ENCODE results near the gene LIN7C. TPM values are rescaled to one million over a fixed set of nuclear protein-coding genes. Genes with fewer than 3 reads are reported as not detected.

Gene LIN7C
- total RNA-seq, 1 experiment from 2014 or later: 39.8 TPM

- CTCF ChIA-PET: interaction anchor here (0.7 kb wide), 2 partner anchors 263 to 804 kb away, joined by 4 to 5 read pairs; no protein-coding TSS in a partner anchor
- Histone ChIP-seq H3K4me3 (ENCODE audit: low read depth, low read length) (no peak overlapping the region), H3K27me3 (replicated peaks; ENCODE audit: control insufficient read depth, insufficient read depth, low read length) (no peaks in the 10 kb centered on the region), H3K9me3 (no peaks in the 10 kb centered on the region), H3K36me3 (ENCODE audit: control insufficient read depth, insufficient read depth, low read length) (no peaks in the 10 kb centered on the region; the same call in 1 of the 2 replicates), H3K4me1 (peaks cover 54% of the 10 kb centered on the region)
- intact Hi-C loops (cut with micrococcal nuclease; ENCODE audit: unreplicated experiment): no loop called here
- Mint-ChIP-seq H3K9me3 (ENCODE audit: unreplicated experiment) (no peaks in the 10 kb centered on the region), H3K4me3 (ENCODE audit: unreplicated experiment) (no peak overlapping the region), H3K4me1 (ENCODE audit: low read depth, unreplicated experiment) (peaks cover 22% of the 10 kb centered on the region), H3K27ac (ENCODE audit: unreplicated experiment) (peak overlapping the region; percentile 7), H3K27me3 (ENCODE audit: insufficient read depth, unreplicated experiment) (no peaks in the 10 kb centered on the region), H3K36me3 (ENCODE audit: insufficient read depth, unreplicated experiment) (peaks cover 7% of the 10 kb centered on the region)
- POLR2A ChIA-PET: no interaction called here
- TF ChIP-seq CTCF (IDR thresholded peaks at IDR 0.05; ENCODE audit: insufficient read depth in 1 of 2, low read depth in 1 of 2, low read length in 1 of 2, severe bottlenecking in 1 of 2, unreplicated experiment in 1 of 2): no peak
- BruUV-seq (replicated peaks): no TSS peak
- no peak for DNase-seq
Measured at GRCh38 chr11:27468209-27468994, 38.2 kb downstream of the LIN7C start.

- Histone ChIP-seq H3K9me3 (no peaks in the 10 kb centered on the region), H3K36me3 (ENCODE audit: control insufficient read depth, insufficient read depth, low read length) (no peaks in the 10 kb centered on the region; the same call in none of the 2 replicates), H3K4me1 (peaks cover 51% of the 10 kb centered on the region), H3K27me3 (replicated peaks; ENCODE audit: control insufficient read depth, insufficient read depth, low read length) (no peaks in the 10 kb centered on the region), H3K4me3 (ENCODE audit: low read depth, low read length) (no peak overlapping the region)
- Mint-ChIP-seq H3K4me3 (ENCODE audit: unreplicated experiment) (no peak overlapping the region), H3K9me3 (ENCODE audit: unreplicated experiment) (no peaks in the 10 kb centered on the region), H3K36me3 (ENCODE audit: insufficient read depth, unreplicated experiment) (peaks cover 1% of the 10 kb centered on the region), H3K27ac (ENCODE audit: unreplicated experiment) (no peak overlapping the region), H3K4me1 (ENCODE audit: low read depth, unreplicated experiment) (peaks cover 29% of the 10 kb centered on the region), H3K27me3 (ENCODE audit: insufficient read depth, unreplicated experiment) (no peaks in the 10 kb centered on the region)
- DNase-seq: no peak
- ChIA-PET POLR2A (no interaction called here), CTCF (no interaction called here)
- no TSS peak for BruUV-seq (replicated peaks)
- TF ChIP-seq CTCF (IDR thresholded peaks at IDR 0.05; ENCODE audit: insufficient read depth in 1 of 2, low read depth in 1 of 2, low read length in 1 of 2, severe bottlenecking in 1 of 2, unreplicated experiment in 1 of 2): no peak
- intact Hi-C loops (cut with micrococcal nuclease; ENCODE audit: unreplicated experiment): no loop called here
Measured at GRCh38 chr11:27467181-27467913, 39.2 kb downstream of the LIN7C start.

- no peak overlapping the region for H3K27ac Mint-ChIP-seq (ENCODE audit: unreplicated experiment)
- H3K36me3 Mint-ChIP-seq (ENCODE audit: insufficient read depth, unreplicated experiment): no peaks in the 10 kb centered on the region
- H3K4me3 Mint-ChIP-seq (ENCODE audit: unreplicated experiment): no peak overlapping the region
- Histone ChIP-seq H3K4me1 (peaks cover 51% of the 10 kb centered on the region), H3K27me3 (replicated peaks; ENCODE audit: control insufficient read depth, insufficient read depth, low read length) (no peaks in the 10 kb centered on the region), H3K36me3 (ENCODE audit: control insufficient read depth, insufficient read depth, low read length) (no peaks in the 10 kb centered on the region; the same call in none of the 2 replicates), H3K4me3 (ENCODE audit: low read depth, low read length) (no peak overlapping the region), H3K9me3 (no peaks in the 10 kb centered on the region)
- CTCF ChIA-PET: no interaction called here
- intact Hi-C loops (cut with micrococcal nuclease; ENCODE audit: unreplicated experiment): no loop called here
- TF ChIP-seq CTCF (IDR thresholded peaks at IDR 0.05; ENCODE audit: insufficient read depth in 1 of 2, low read depth in 1 of 2, low read length in 1 of 2, severe bottlenecking in 1 of 2, unreplicated experiment in 1 of 2): no peak
- H3K4me1 Mint-ChIP-seq (ENCODE audit: low read depth, unreplicated experiment): peaks cover 29% of the 10 kb centered on the region
- no peaks in the 10 kb centered on the region for H3K27me3 Mint-ChIP-seq (ENCODE audit: insufficient read depth, unreplicated experiment)
- no peak for DNase-seq
- POLR2A ChIA-PET: no interaction called here
- BruUV-seq (replicated peaks): no TSS peak
- no peaks in the 10 kb centered on the region for H3K9me3 Mint-ChIP-seq (ENCODE audit: unreplicated experiment)
Measured at GRCh38 chr11:27466363-27466762, 40.2 kb downstream of the LIN7C start.
